DND-41 (cell line): ENCODE results near the gene GAS7.

Experiments
- CTCF ChIP-seq: IDR thresholded peaks from 2 replicates; pipeline ENCODE4 v1.5.1; 2012; ENCODE audit warnings: borderline replicate concordance, low read length, moderate library complexity, mild to moderate bottlenecking; ENCODE audit not compliant: poor library complexity, severe bottlenecking; ENCODE audit errors: extremely low read depth
- EZH2 ChIP-seq: IDR thresholded peaks from 3 replicates; pipeline ENCODE4 v1.6.1; 2012; ENCODE audit warnings: borderline replicate concordance, low read depth, mild to moderate bottlenecking, moderate library complexity, low read length, inconsistent platforms; ENCODE audit not compliant: severe bottlenecking

DNA sequence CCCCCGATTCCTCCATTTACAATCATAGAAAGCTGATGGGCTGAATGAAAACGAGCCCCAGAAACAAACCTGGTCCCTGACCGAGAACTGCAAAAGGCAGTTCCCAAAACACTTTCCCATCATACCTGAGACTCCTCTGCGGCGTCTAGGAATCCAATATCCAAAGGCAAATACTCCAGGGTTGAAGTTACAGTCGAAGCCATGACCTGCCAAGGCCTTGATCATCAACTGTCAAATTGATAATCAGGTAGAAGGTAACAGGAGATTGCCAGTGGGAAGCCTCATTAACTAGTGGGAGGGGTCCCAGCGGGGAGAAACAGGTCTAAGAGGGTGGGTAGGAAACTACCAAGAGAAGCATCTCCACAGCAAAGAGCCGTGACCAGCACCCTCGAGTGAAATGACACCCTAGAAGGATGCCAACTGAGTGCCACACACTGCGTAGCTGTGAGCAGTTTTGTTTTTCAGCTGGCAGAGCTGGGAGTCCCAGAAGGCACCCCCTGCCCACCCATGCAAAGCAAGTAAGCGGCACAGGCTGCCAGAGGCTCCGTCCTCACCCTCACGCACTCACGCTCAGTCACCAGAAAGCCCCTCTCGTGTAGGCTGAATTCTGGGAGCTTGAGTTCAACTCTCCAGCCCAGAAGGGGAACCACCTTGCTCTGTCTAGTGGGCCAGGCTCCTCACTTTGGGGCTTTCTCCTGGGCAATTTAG, 146.1 kb downstream of the GAS7 start:
- no peak for TF ChIP-seq CTCF
- no peak for TF ChIP-seq EZH2
